T-helper 2 cell (primary cell): Measurements from ENCODE around the gene TLE4.
"Not testable (repeated sequence)": the region's sequence is repeated elsewhere in the genome, so short reads cannot be mapped to it uniquely, and the experiment has no call there.

Experiments
- DNase-seq, 5 experiments: peaks; one replicate each; pipeline versions ENCODE4 v3.0.0 to v3.0.0-alpha.2; 2012 to 2022

Gene TLE4

GRCh38 chr9:79638806-79639205 lies 67.0 kb downstream of the TLE4 start:
- DNase-seq: no peak

GRCh38 chr9:79639354-79639753 lies 67.6 kb downstream of the TLE4 start:
- no peak for DNase-seq

GRCh38 chr9:79640067-79640466 lies 68.3 kb downstream of the TLE4 start:
- DNase-seq: not testable (repeated sequence)

GRCh38 chr9:79641070-79641469 lies 69.3 kb downstream of the TLE4 start:
- no peak for DNase-seq

- DNase-seq: no peak
These were observed 70.9 kb downstream of the TLE4 start for GRCh38 chr9:79642671-79643070.

- DNase-seq: no peak
These were observed 72.3 kb downstream of the TLE4 start for GRCh38 chr9:79644048-79644447.

DNA sequence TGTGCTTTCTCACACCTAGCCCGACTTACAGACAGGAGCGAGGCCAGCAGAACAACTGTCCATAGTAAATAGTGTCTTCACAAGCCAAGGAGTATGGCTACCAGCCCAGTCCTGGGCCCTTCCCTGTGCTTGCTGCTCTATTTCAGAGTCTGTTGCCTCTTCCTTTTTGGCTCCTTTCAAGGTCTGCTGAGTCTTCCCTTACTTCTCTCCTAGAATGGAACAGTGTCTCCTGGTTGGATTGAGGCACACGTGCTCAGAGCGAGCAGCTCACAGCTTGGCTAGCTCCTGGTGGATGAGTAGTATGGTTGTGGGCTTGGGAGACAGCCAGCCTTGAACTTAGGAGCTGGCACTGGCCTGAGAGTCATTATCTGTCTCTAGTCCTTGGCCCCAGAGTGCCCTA lies 72.8 kb downstream of the TLE4 start:
- no peak for DNase-seq

- DNase-seq: no peak
These were observed 73.3 kb downstream of the TLE4 start for GRCh38 chr9:79645110-79645509.

DNA sequence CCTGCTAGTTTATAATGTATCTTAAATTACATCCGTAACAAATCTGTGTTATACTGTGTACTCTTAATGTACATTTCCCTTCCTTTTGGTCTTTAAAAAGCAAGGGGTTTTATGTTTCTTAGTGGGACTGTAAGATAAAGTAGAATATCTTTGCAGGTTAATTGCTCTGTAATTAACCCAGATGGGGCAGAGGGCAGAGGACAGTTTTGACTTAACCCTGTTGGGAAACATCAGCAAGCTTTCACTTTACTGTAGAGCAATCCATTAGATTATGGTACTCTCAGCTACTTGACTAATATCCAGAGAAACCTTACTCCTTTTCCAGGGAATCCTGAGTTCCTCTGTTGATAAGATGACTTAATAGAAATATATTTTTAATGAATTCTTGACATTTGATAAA lies 74.3 kb downstream of the TLE4 start:
- no peak for DNase-seq

GRCh38 chr9:79651251-79651795 lies 79.6 kb downstream of the TLE4 start:
- DNase-seq: no peak

- no peak for DNase-seq
These were observed 80.8 kb downstream of the TLE4 start for GRCh38 chr9:79652598-79652997.

- not testable (repeated sequence) for DNase-seq
These were observed 83.0 kb downstream of the TLE4 start for GRCh38 chr9:79654591-79655382.

- DNase-seq: no peak
These were observed 83.8 kb downstream of the TLE4 start for GRCh38 chr9:79655551-79655950.

GRCh38 chr9:79656169-79656568 lies 84.4 kb downstream of the TLE4 start:
- DNase-seq: no peak

- DNase-seq: no peak
These were observed 86.1 kb downstream of the TLE4 start for GRCh38 chr9:79657891-79658290.

DNA sequence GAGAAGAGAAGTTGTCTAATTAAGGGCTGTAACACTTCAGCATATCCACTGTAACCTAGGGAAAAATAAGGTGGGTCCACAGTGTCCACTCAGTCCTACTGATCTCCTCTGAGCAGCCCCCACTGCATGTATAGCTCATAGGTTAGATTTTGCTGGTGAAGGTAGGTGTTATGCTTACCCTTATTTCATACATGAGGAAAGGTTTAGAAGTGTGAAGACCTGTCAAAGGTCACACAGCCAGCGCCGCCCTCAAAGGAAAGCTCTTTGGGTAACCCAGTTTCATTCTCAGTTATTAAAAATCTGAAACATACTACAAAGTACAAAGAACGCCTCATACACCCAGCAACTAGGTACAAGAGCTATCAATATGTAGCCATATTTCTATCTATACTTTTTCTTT lies 87.2 kb downstream of the TLE4 start:
- no peak for DNase-seq

DNA sequence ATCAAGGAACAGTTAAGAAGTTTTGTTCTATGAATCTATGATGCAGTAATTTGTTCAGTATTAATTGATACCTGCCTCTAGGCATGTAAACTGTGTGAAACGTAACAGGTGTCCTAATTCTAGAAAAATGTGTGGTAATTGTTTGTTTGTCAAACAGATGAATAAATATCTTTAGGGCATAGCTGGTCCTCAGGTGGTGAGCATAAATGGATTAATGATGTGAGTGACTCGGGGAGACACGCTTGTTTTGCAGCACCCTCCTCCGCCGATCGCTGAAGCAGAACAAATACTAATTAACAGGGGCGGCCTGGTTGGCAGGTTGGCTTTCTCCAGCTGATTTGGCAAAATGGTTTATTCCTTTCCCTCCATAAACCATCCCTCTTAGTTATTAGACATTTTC lies 88.8 kb downstream of the TLE4 start:
- DNase-seq: no peak

GRCh38 chr9:79661279-79661678 lies 89.5 kb downstream of the TLE4 start:
- no peak for DNase-seq

- no peak for DNase-seq
These were observed 90.2 kb downstream of the TLE4 start for GRCh38 chr9:79661886-79662536.

DNA sequence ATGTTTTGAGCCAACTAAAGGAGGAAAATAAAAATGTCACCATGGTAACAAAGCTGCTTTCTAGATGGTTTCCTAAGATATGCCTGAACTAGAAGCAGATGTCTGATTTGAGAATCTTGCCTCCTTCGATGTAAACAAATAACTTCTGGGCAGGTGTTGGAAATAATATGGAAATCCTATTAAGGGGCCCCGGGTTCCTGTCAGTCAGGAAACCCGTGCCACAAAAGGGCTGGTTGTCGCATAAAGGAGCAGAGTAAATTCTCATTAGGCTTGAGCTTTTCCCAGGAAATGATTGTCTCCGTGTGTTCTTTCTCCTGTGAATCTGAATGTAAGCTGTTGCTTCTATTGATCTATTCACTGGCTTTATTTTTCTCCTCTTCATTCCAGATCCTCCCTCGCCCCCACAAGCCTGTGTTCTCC lies 90.8 kb downstream of the TLE4 start:
- DNase-seq: peak in 1 of 5 experiments; percentile 35

GRCh38 chr9:79663300-79663699 lies 91.5 kb downstream of the TLE4 start:
- no peak for DNase-seq

- DNase-seq: no peak
These were observed 92.1 kb downstream of the TLE4 start for GRCh38 chr9:79663878-79664277.

- DNase-seq: no peak
These were observed 92.6 kb downstream of the TLE4 start for GRCh38 chr9:79664375-79664831.

- DNase-seq: no peak
These were observed 93.6 kb downstream of the TLE4 start for GRCh38 chr9:79665369-79665768.
